ENCODE measurements around the gene NPAS2. TPM values are rescaled to one million over a fixed set of nuclear protein-coding genes. Genes with fewer than 3 reads are reported as not detected.

The NPAS2 gene
- total and polyA plus RNA-seq, 12 donors: 4.7 to 51.3 (median 17.6) TPM

DNA sequence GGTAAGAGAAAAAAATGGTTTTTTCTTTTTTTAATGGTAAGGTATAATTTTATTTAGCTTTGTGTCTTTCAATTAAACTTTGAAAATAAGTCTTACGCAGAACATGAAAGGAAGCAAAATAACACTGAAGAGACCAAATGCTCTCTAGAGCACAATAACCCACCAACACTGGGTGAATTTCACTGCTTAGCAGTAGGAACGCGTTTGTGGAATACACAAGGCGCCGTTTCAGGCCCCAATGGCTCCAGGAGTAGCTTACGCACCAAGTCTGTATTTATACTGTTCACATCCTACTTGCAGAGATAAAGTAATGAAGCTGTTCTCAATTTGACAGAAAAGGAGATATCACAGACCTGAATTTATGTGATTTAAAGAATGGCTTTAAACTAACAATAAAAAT is 205.6 kb downstream of the NPAS2 start:
- TF ChIP-seq POLR2A (IDR thresholded peaks at IDR 0.05): no peak
- TF ChIP-seq, protein P1, sequence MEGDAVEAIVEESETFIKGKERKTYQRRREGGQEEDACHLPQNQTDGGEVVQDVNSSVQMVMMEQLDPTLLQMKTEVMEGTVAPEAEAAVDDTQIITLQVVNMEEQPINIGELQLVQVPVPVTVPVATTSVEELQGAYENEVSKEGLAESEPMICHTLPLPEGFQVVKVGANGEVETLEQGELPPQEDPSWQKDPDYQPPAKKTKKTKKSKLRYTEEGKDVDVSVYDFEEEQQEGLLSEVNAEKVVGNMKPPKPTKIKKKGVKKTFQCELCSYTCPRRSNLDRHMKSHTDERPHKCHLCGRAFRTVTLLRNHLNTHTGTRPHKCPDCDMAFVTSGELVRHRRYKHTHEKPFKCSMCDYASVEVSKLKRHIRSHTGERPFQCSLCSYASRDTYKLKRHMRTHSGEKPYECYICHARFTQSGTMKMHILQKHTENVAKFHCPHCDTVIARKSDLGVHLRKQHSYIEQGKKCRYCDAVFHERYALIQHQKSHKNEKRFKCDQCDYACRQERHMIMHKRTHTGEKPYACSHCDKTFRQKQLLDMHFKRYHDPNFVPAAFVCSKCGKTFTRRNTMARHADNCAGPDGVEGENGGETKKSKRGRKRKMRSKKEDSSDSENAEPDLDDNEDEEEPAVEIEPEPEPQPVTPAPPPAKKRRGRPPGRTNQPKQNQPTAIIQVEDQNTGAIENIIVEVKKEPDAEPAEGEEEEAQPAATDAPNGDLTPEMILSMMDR (IDR thresholded peaks at IDR 0.05): no peak
- no peaks in the 10 kb centered on the region for H3K36me3 ChIP-seq (replicated peaks in 1 of 2)
- intact Hi-C loops (cut with DNase I): no loop called here

DNA sequence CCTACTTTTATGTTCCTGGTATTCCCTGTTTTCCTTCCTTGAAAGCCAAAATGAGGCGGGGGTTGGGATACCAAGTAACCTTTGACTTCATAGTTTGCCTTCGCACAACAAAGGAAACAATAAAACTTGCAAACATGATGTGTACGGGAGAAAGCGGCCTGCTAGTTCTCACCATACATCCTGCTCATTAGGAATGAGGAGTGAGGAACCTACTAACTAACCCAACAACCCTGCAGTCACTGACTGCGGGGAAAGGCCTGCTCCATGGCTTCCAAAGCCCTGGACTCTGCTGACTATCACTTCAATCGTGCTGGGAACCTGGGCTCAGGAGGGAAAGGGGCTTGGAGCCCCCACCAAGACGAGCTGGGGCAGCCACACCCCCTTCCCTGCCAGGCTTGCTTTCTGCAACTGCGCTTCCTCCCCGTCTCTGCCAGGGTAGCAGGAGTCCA is 206.3 kb downstream of the NPAS2 start:
- H3K4me3 ChIP-seq: no peak overlapping the region
- H3K4me1 ChIP-seq (replicated peaks in 1 of 2): no peaks in the 10 kb centered on the region

More for the DNA sequence above, 205.6 kb downstream of the NPAS2 start:
- no peak overlapping the region for H3K27ac ChIP-seq
- DNase-seq: no peak
- no peak overlapping the region for H3K4me3 ChIP-seq
- no peaks in the 10 kb centered on the region for H3K4me1 ChIP-seq (replicated peaks in 1 of 2)
- no peaks in the 10 kb centered on the region for H3K9me3 ChIP-seq (replicated peaks in 1 of 3)
- no peaks in the 10 kb centered on the region for H3K27me3 ChIP-seq
- 88 to 94% (median 91%) methylated on average over 6 of the region's 6 CpGs for WGBS, 4 donors

DNA sequence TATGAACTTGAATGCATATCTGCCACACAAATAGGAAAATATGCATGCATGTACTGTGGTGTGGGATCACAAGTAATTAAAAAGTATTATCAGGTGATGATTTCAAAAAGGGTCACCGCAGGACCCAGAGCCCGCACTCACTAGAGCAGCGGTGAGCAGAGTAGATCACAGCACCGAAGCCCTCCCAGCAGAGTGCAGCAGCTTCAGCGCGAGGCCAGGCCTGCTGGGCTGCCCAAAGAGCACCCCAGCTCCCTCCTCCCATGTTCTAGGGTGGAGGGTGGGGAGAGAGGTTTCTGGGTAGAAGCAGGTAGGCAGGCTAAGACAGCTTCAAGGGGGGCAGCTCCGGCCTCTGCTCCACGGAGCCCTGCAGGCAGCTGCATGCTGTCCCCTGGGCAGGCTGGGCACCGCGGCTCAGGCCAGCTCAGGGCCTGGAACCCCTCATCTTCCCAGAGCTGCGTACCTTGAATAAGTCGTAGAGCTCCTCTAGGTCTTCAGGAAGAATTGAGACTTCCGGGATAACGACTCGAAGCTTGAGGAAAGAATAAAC is 207.1 kb downstream of the NPAS2 start:
- 84 to 91% (median 87%) methylated on average over 10 to 15 of the region's 15 CpGs for WGBS, 4 donors
- TF ChIP-seq POLR2A (IDR thresholded peaks at IDR 0.05): no peak
- TF ChIP-seq, protein P1 (IDR thresholded peaks at IDR 0.05): no peak
- H3K36me3 ChIP-seq (replicated peaks in 1 of 2): no peaks in the 10 kb centered on the region
- no peaks in the 10 kb centered on the region for H3K4me1 ChIP-seq (replicated peaks in 1 of 2)
- no peaks in the 10 kb centered on the region for H3K27me3 ChIP-seq
- no peaks in the 10 kb centered on the region for H3K9me3 ChIP-seq (replicated peaks in 1 of 3)
- intact Hi-C loops (cut with DNase I): no loop called here
- no peak overlapping the region for H3K4me3 ChIP-seq
- H3K27ac ChIP-seq: no peak overlapping the region
- no peak for DNase-seq

More for the DNA sequence above, 206.3 kb downstream of the NPAS2 start:
- Histone ChIP-seq H3K27ac (no peak overlapping the region), H3K36me3 (replicated peaks in 1 of 2) (no peaks in the 10 kb centered on the region), H3K27me3 (no peaks in the 10 kb centered on the region), H3K9me3 (replicated peaks in 1 of 3) (no peaks in the 10 kb centered on the region)
- TF ChIP-seq POLR2A (IDR thresholded peaks at IDR 0.05): no peak
- TF ChIP-seq, protein P1 (IDR thresholded peaks at IDR 0.05): no peak
- 67 to 76% (median 70%) methylated on average over 9 of the region's 9 CpGs for WGBS, 4 donors
- intact Hi-C loops (cut with DNase I): no loop called here
- DNase-seq: peak in 1 of 7 donors; percentile 11

DNA sequence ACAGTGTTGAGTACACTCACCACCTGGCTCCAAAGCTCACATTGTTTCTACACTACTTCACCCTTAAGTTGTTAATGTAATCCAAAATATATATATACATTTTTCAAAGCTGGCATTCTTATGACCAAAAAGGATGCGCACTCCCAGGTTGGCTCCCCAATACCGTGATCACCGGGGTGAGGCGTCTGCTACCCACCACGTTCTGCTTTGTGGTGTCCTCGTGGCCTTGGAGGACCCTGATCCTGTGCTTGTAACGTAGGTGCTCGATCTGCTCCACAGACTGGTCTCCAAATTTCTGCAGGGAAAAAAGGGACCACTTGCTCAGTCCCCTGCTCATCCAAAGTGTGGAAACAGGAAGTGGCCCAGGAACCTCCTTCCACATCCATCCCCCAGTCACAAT is 207.9 kb downstream of the NPAS2 start:
- peaks cover 0 to 8% of the 10 kb centered on the region in 2 donors for H3K36me3 ChIP-seq (replicated peaks in 1 of 2)
- H3K4me1 ChIP-seq (replicated peaks in 1 of 2): no peaks in the 10 kb centered on the region
- TF ChIP-seq, protein P1 (IDR thresholded peaks at IDR 0.05): no peak
- no peak for TF ChIP-seq POLR2A (IDR thresholded peaks at IDR 0.05)

More for the DNA sequence above, 207.9 kb downstream of the NPAS2 start:
- Histone ChIP-seq H3K27me3 (no peaks in the 10 kb centered on the region), H3K4me3 (no peak overlapping the region), H3K27ac (no peak overlapping the region), H3K9me3 (replicated peaks in 1 of 3) (no peaks in the 10 kb centered on the region)
- WGBS, 4 donors: 95 to 96% (median 96%) methylated on average over 8 of the region's 8 CpGs
- intact Hi-C loops (cut with DNase I): no loop called here
- DNase-seq: no peak

Data from adrenal gland (tissue), 12 donors.